ENCODE measurements around the gene CHL1.

DNA sequence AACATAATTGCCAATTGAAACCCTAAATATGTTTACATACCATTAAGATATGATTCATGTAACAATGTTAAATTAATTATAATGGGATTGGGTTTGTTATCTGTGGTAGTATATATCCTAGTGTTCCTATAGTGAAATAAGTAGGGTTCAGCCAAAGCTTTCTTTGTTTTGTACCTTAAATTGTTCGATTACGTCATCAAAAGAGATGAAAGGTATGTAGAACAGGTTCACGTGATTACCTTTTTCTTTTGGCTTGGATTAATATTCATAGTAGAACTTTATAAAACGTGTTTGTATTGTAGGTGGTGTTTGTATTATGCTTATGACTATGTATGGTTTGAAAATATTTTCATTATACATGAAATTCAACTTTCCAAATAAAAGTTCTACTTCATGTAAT lies 212.4 kb downstream of the CHL1 start:
- TF ChIP-seq, protein P1, sequence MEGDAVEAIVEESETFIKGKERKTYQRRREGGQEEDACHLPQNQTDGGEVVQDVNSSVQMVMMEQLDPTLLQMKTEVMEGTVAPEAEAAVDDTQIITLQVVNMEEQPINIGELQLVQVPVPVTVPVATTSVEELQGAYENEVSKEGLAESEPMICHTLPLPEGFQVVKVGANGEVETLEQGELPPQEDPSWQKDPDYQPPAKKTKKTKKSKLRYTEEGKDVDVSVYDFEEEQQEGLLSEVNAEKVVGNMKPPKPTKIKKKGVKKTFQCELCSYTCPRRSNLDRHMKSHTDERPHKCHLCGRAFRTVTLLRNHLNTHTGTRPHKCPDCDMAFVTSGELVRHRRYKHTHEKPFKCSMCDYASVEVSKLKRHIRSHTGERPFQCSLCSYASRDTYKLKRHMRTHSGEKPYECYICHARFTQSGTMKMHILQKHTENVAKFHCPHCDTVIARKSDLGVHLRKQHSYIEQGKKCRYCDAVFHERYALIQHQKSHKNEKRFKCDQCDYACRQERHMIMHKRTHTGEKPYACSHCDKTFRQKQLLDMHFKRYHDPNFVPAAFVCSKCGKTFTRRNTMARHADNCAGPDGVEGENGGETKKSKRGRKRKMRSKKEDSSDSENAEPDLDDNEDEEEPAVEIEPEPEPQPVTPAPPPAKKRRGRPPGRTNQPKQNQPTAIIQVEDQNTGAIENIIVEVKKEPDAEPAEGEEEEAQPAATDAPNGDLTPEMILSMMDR (IDR thresholded peaks at IDR 0.05; ENCODE audit: low read length): no peak
- TF ChIP-seq EZH2phosphoT487 (IDR thresholded peaks at IDR 0.05; ENCODE audit: low read length) (no peak), EZH2 (optimal IDR thresholded peaks at IDR 0.05; ENCODE audit: low read depth, low read length) (no peak)

Data from MM.1S (cell line).